Measurements from ENCODE around the gene MYCL.

GRCh38 chr1:39900662-39901463 lies 854 bp downstream of the MYCL start:
- TF ChIP-seq CTCF (IDR thresholded peaks at IDR 0.05): no peak
- TF ChIP-seq POLR2AphosphoS5 (IDR thresholded peaks at IDR 0.05): no peak
- TF ChIP-seq POLR2A (IDR thresholded peaks at IDR 0.05): peak in 1 of 4 donors; percentile 9

All from upper lobe of left lung (tissue), 4 donors.